GM21737 (cell line): ENCODE results near the gene OAT.
"Not testable (repeated sequence)": the region's sequence is repeated elsewhere in the genome, so short reads cannot be mapped to it uniquely, and the experiment has no call there.

Experiments used
- ATAC-seq: cut with Tn5 transposase; IDR thresholded peaks from one replicate; pipeline ENCODE4 v1.9.1; 2021; ENCODE audit warnings: mild to moderate bottlenecking, moderate library complexity; ENCODE audit not compliant: unreplicated experiment

Gene OAT

DNA sequence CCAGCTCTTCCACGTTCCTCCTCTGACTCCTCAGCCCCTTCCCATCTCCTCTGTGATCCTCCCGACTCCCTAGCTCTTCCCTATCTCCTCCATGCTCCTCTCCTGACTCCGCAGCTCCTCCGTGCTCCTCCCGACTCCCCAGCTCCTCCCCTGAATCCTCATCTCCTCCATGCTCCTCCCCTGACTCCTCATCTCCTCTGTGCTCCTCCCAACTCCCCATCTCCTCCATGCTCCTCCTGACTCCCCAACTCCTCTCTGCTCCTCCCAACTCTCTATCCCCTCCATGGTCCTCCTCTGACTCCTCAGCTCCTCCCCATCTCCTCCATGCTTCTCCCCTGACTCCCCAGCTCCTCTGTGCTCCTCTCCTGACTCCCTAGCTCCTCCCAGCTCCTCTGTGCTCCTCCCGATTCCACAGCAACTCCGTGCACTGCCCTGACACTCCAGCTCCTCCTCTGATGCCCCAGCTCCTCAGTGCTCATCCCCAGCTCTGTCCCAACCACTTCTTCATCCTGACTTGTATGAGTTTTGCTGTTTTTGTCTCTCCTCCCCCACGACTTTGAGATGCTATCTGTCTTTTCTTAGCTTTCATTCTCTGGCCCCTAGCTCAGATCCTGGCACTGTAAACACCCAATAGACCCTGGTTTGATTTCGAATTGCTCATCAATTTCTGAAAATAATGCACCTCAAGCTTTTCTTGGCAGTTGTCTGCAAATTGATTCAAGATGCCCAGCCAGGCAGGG is 38.3 kb downstream of the OAT start:
- no peak for ATAC-seq

DNA sequence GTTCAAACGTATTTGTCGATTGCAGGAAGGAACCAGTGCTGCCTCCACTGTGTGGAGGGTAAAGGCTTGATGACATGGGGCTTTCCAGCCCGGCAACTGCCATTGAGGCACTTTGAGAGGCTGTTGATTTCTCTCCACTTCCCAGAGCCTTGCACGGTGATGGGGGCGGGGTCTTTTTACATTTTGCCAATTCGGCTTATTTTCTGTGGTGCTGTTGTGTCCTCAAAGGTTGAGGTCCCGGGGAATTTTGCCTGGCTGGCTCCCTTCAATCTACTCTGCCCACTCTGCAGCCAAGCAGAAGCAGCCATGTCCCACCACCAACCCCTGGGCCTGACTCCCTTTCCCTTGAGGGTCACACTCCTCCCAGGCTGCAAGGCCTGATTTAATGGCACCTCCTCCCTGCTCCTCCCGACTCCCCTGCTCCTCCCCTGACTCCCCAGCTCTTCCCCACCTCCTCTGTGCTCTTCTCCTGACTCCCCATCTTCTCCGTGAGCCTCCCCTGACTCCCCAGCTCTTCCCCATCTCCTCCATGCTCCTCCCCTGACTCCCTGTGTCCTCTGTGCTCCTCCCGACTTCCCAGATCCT is 39.0 kb downstream of the OAT start:
- no peak for ATAC-seq

DNA sequence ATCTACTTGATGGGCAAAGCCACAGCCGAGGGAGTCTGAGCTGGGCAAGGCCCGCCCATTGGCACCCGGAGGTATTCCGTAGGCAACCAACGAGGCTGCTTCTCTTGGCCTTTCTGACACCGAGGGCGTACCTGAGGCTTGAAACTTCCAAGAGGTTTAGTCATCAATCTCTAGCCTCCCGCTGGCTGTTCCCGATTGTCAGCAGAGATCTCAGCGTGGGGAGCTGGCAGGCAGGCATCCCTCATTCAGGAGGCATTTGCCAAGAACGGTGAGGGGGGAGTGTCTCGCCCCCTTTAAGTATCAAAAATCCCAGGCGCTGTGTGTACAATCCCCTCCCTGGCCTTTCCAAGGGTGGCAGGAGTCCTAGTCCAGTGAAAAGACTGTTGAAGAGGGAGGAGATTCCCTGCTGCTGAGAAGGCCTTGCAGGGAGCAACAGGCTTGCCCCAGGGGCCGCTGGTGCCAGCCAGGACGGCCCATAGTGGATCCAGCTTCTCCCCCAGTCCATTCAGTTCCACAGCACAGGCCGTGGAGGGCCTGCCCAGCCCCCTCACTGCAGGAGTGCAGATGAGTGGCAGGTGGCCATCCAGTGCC is 39.7 kb downstream of the OAT start:
- no peak for ATAC-seq

DNA sequence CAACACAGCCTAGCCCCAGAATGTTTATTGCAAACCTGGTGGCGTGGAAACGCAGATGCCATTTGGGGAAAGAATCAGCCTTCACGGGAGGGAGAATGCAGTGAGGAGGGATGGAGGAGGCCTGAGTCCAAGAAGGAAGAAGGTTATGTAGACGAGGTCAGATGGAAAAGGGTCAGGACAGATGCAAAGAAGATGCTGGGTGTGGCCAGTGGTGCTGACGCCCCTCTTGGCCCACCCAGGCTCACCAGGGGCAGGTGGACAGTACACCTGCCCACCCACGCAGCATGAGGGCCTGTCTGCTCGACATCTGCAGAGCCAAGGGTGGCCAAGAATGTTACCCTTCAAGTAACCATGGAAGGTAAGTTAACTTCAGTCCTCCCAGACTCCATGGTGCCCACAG is 40.5 kb downstream of the OAT start:
- ATAC-seq, result no peak

DNA sequence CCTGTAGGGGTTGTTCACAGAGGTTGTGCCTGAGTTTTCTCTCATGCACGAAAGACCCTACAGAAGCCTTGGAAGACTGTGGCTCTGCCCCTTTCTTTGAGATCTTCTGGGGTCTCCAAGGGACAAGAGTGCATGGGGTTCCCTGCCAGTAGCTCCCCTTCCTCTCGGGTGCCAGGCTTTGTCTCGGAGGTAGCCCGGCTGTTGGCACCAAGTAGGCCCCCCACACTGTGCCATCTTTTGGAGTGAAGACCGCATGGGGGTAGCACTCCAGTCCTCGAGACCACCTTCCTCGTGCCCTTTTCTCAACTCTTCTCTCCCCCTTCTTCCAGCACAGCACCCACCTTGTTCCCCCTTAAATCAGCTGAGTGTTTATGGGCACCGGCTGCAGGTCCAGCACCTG is 41.6 kb downstream of the OAT start:
- ATAC-seq, result no peak

DNA sequence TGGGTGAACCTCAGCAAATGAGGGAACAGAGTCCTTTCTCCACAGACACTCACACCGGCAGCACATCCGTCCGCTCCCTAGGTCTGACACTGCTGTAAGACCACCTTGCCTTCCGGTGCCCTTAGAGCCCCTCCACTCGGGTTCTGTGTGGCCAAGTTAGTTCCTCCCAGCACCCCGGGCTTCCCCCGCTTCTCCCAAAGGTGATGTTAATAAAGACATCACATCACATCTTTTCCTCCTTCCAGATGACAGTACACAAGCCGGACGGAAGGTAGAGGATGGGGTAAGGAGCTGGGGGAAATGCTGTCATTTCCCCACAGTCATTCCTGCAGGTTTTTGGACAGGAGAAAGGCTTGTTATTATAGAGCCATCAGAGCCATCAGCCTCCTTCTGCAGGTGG is 42.3 kb downstream of the OAT start:
- no peak for ATAC-seq

DNA sequence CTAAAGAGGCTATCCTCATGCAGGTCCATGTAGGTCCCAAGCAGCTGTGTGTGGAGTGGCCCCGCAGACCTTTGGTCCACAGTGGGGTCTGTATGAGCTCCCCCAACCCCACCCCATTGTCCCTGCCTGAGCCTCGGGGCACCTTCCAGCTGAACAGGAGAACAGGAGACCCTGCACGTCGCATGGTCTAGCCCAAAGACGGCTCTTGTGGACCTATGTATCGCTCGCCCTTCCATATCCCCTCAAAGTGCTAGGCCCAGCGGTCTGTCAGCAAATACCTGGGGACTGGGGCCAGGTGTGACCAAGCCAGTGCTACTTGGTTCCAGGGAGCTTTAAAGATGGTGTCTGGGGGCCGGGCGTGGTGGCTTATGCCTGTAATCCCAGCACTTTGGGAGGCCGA is 43.0 kb downstream of the OAT start:
- ATAC-seq, result no peak

DNA sequence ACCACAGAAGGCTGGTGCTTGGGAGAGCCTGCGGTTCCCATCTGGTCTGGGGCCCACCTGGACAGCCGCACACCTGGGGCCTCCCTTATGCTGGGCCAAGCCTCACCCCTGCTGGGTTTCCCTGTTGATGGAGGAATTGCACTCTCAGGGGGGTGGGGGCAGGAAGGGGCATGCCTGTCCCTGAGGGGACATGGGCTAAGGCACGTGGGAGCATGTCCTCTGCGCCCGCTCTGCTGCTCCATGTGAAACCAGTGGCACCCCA is 43.4 kb downstream of the OAT start:
- ATAC-seq, result no peak

DNA sequence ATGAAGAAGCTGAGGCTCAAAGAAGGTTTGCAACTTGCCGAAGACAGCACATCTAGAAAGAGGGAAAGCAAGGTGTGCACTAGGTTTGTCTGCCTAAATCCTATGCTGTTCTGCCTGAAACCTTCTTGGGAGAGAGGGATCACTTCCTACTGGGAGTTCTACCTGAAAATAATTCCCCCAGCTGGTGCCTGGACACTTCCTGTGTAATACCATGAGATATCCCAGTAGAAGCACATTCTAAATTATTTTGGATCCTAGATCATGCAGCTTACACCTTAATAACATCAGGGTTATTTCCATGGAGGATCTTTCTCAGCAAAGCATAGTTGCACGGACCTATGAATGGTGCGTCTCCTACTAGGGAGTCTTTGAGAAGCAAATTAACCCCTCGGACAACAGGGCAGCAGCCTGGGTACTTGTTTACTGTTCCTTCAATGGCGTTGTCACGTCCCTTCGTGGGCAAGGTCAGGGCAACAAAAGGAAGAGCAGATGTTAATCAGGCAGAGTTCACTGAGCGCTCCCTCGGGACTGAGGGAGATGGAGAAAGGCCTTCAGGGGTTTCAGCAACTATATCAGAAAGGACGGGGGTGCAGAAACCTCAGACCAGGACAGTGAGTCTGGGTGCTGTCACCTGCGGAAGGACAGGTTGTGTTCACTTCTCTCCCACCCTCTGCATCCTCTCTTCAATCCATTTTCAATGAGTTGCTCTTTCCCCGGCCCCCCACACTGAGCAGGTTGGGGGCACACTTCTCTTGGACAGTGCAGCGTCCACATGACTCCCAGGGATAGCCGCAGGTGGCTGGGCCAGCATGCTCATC is 44.0 kb downstream of the OAT start:
- no peak for ATAC-seq

DNA sequence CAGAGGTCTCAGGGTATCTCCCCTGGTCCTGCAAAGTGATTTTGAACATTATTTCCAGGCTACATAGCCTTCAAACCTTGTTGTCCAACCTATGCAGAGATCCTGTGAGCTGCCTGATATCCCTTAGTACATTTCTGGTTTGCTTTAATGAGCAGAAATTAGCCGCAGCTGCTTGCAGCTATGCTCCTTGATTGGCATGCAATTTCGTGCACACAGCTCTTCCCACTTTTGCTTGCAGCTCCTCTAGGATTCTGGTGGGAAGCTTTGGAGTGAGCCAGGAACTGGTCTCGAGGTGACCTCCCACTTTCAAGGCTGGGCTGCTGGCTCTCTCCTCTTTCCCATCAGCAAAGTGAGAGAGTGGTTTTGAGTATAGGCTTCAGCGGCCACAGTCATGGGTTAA is 45.8 kb downstream of the OAT start:
- ATAC-seq, result no peak

DNA sequence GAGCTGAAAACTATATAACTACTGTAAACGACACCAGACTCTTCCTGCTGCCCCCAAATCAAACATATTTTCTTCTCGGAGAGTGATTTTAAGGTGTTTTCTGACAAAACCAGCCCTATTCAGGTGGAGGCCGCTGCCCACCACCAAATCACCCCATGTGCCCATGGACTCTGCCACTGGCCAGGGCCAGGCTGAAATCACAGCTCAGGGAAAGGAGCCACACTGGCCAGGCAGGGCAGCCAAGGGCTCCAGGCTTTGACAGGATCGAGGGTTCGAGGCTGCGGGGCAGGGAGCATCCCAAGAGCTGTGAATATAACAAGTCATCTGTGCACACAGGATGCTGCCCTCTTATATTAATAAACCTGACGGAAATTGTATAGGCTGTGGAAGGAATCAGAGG is 48.3 kb downstream of the OAT start:
- ATAC-seq, result no peak

DNA sequence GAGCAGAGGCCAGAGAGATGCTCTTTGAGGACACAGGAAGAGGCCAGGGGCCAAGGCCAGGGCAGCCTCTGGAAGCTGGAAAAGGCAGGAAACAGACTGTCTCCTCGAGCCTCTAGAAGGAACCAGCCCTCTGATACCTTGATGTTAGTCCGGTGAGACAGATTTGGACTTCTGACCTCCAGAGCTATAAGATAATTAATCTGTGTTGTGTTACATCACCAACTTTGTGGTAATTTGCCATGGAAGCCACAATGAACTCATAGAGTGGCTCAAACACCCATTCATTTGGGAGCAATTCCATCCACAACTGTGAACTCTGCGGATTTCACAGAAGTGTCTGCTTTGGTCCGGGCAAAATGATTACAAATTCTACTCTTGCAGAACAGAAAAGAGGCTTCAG is 48.7 kb downstream of the OAT start:
- no peak for ATAC-seq

DNA sequence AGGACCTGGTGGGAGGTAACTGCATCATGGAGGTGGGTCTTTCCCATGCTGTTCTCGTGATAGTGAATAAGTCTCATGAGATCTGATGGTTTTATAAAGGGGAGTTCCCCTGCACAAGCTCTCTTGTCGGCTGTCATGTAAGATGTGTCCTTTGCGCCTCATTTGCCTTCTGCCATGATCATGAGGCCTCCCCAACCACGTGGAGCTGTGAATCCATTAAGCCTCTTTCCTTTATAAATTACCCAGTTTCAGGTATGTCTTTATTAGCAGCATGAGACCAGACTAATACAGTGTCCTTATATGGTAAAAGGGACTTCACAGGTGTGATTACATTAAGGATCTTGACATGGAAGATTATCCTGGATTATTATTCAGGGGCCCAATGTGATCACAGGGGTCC is 49.2 kb downstream of the OAT start:
- ATAC-seq, result not testable (repeated sequence)

DNA sequence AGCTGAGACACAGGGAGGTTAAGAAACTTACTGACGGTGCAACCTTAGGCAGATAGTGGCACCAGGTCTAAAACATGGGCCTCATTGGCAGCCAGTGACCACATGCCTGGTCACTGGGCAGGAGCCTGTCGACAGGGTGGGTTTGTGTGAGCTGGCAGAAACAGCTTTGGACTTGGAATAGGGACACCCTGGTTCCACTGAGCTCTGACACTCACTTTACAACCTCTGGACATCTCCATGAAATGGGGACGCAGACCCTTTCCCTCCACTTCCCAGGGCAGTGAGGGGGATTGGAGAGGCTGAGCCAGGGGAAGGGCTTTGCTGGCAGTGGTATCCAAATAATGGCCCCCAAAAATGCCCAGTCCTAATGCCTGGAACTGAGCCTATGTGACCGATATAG is 49.7 kb downstream of the OAT start:
- no peak for ATAC-seq

DNA sequence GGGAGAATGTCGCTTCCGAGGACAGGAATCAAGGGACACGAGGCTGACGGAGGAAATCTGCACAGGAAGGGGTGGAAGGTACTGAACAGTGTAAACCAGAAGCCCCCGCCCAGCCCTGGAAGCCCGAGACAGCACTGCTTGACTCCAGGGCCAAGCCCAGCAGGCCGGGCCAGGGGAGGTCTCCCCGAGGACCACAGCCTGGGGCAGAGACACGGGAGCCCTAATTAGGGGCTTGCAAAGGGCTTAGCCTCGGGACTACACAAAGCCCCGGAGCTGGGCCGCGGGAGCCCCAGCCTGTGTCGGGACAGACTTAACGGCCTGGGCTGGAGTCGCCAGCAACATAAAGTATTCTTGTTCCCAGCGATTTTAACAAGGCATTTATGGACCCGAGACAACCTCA is 50.8 kb downstream of the OAT start:
- ATAC-seq, result no peak

DNA sequence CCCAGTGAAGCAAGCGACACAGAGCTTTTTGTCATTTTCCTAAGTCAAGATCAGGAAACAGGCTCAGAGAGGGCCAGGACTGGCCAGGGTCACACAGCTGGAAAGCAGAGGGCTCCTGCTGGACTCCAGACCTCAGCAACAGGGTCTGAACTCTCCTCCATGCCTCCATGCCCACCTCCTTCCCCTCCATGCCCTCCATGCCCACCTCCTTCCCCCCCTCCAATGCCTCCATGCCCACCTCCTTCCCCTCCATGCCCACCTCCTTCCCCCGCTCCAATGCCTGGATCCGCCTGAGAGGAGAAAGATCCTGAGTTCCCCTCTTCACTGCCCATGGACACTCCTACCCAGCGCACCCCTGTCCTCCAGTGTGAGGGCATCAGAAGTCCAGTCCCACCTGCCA is 51.3 kb downstream of the OAT start:
- no peak for ATAC-seq

DNA sequence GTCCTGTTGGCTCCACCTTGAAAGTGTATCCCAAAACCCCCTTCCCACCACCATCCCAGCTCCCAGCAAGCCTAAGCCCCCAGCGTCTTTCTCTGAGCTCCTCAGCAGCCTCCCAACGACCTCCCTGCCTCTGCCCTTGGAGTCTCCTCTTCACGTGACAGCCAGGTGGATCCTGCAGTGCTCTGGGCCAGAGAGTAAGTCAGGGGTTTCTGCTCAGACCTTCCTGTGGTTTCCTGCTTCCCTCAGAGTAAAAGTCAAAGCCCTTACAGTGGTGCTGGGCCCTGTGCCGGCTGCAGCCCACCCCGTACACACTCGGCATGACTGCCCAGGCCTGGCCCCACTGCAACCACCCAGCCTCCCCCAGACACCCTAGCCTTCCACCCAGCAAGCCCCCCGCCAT is 51.9 kb downstream of the OAT start:
- ATAC-seq, result no peak

DNA sequence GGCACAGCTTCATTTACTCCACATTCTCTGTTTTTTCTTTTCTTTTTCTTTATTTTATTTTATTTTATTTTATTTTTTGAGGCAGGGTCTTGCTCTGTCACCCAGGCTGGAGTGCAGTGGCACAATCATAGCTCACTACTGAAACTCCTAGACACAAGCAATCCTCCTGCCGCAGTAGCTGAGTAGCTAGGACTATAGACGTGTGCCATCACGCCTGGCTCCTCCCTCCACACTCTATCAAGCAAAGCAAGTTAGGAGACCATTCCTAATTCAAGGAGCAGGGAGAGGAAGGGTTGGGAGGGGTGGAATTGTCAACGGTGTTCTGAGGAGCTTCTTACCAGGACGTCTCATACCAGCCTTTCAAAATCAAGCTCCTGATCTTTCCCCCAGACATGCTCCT is 52.4 kb downstream of the OAT start:
- no peak for ATAC-seq

DNA sequence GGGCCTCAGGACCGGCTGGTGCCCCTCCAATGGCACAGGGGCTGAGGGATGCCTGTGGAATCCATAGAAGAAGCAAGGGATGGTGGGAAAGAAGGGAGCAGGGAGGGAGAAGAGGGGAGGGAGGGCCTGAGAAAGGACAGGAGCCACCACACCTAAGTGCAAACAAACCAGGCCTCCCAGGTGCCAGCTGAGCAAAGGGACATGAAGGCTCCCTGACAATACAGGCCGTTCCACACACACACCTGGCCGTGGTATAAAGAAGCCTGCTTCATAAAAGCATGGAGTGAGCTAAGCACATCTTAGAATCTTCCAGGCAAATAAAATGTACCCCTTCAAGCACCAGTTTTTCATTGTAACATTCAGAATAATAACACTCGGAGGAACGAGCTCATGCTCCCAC is 54.0 kb downstream of the OAT start:
- ATAC-seq, result no peak

DNA sequence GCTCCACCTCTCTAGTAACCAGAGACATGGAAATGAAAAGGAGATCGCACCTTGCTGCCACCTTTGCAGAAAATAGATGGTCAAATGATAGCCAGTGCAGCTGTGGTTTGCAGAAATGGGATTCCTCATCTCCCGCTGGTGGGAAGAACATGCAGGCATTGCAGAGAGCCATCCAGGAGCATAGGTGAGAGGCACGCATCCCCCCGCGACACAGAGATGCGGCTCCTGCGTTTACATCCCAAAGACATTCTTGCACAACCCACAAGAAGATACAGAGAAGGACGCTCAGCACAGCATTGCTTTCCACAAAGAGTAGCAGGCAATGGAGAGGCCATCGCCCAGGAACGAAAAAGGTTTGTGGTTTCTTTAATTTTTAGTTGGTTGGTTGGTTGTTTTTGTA is 56.2 kb downstream of the OAT start:
- no peak for ATAC-seq

DNA sequence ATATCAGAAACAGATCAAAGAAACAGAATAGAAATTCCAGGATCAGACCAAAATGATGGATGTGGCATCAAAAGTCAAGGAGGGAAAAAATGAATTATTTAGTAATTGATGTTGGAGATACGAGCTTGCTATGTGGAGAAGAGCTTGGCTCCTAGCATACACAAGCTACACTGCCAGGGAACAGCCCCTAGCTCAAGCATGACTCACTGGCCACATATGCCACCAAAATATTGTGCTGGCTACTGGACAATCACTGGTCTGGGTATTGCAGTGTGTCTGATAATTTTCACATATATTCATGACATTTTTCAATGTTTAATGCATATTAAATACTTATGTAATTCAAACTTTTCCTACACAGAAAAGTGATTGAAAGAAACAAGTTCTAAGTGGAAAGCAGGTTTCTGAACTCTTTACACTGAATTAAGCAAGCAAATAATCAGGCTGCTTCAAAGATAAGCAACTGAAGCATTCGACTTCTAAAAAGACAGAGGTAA is 59.3 kb downstream of the OAT start:
- no peak for ATAC-seq

DNA sequence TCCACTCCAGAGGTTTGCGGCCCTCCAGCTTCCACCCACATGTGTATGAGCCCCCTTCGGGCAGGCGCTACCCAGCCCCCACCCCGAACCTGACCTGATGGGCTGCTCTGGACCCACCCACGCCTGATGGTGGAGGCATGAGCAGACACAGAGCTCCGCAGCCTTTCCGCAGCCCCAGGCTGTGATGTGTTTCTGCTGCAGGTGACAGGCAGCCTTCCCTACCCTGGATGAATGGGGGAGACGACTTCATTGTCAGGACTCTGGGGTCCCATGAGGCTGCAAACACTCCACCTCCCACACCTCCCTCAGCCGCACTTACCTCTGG is 61.2 kb downstream of the OAT start:
- no peak for ATAC-seq
